Measurements from ENCODE around the gene CDH24. TPM values are rescaled to one million over a fixed set of nuclear protein-coding genes. Genes with fewer than 3 reads are reported as not detected.

Gene CDH24
- total and polyA plus RNA-seq, 2 of the 13 experiments (the other 11 are each of a cell fraction or from before 2014, with no cell fraction given) = 0.69 to 0.99 TPM

DNA sequence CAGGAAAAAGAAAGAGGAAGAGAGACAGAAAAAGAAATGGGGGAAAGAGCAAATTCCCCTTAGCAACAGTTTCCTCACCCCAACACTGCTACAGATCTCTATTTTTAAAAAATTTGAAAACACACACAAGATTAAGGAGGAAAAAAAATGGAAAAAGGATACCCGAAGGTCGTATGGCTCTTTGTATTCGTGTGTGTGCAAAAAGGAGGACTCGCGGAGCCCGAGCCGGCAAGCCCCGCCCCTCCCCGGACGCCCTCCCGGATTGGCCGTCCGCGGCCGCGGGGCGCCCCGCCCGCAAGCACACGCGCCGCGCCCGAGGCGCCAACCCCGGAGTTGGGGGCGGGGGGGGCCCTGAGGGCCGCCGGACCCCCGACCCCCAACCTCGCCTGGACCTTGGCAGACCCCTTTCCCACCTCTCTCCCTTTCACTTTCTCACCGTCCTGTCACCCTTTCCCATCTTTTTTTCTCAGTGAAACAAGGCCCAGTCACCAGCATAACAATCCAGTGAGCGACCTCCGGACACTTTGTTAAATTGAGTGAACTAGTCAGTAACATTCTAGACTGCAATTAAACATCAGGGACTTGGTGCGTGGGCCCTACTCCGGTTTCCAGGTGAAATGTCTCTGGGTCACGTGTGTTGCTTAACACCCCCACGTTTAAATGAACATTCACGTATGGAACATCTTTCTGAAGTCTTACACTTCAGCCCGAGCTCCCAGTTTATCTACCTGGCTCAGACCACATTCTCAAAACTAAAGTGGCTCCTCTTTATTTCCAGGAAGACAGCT lies 47.2 kb downstream of the CDH24 start, which contains the start of gene C14orf93 (continued):
- TF ChIP-seq, protein P1, sequence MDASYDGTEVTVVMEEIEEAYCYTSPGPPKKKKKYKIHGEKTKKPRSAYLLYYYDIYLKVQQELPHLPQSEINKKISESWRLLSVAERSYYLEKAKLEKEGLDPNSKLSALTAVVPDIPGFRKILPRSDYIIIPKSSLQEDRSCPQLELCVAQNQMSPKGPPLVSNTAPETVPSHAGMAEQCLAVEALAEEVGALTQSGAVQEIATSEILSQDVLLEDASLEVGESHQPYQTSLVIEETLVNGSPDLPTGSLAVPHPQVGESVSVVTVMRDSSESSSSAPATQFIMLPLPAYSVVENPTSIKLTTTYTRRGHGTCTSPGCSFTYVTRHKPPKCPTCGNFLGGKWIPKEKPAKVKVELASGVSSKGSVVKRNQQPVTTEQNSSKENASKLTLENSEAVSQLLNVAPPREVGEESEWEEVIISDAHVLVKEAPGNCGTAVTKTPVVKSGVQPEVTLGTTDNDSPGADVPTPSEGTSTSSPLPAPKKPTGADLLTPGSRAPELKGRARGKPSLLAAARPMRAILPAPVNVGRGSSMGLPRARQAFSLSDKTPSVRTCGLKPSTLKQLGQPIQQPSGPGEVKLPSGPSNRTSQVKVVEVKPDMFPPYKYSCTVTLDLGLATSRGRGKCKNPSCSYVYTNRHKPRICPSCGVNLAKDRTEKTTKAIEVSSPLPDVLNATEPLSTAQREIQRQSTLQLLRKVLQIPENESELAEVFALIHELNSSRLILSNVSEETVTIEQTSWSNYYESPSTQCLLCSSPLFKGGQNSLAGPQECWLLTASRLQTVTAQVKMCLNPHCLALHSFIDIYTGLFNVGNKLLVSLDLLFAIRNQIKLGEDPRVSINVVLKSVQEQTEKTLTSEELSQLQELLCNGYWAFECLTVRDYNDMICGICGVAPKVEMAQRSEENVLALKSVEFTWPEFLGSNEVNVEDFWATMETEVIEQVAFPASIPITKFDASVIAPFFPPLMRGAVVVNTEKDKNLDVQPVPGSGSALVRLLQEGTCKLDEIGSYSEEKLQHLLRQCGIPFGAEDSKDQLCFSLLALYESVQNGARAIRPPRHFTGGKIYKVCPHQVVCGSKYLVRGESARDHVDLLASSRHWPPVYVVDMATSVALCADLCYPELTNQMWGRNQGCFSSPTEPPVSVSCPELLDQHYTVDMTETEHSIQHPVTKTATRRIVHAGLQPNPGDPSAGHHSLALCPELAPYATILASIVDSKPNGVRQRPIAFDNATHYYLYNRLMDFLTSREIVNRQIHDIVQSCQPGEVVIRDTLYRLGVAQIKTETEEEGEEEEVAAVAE (CRISPR knock-in tag; IDR thresholded peaks at IDR 0.05; ENCODE audit: borderline replicate concordance) = no peak; the same call in 1 of the 2 replicates
- TF ChIP-seq DNMT3B (CRISPR knock-in tag; conservative IDR thresholded peaks at IDR 0.05) (0 out of 2 replicates have a peak, but pooled peaks have one; percentile 13), NFE2 (CRISPR knock-in tag; IDR thresholded peaks at IDR 0.05) (no peak), ZSCAN30 (CRISPR knock-in tag; IDR thresholded peaks at IDR 0.05) (no peak), ZNF550 (CRISPR knock-in tag; IDR thresholded peaks at IDR 0.05; ENCODE audit: borderline replicate concordance) (no peak), KLF6 (CRISPR knock-in tag; IDR thresholded peaks at IDR 0.05) (no peak), ZNF891 (CRISPR knock-in tag; IDR thresholded peaks at IDR 0.05) (no peak), KDM5B (CRISPR knock-in tag; IDR thresholded peaks at IDR 0.05; ENCODE audit: borderline replicate concordance) (peak; percentile 84), ZNF335 (CRISPR knock-in tag; IDR thresholded peaks at IDR 0.05) (no peak), ZNF451 (CRISPR knock-in tag; IDR thresholded peaks at IDR 0.05) (peak; percentile 24; the same call in 1 of the 2 replicates), SRSF9 (IDR thresholded peaks at IDR 0.05; ENCODE audit: borderline replicate concordance, insufficient read depth, low read depth, low read length, poor library complexity, severe bottlenecking) (no peak), ZBTB38 (CRISPR knock-in tag; IDR thresholded peaks at IDR 0.05) (peak; percentile 69; the same call in 1 of the 2 replicates), ZNF10 (CRISPR knock-in tag; IDR thresholded peaks at IDR 0.05; ENCODE audit: borderline replicate concordance, low read depth) (no peak), ZNF672 (CRISPR knock-in tag; IDR thresholded peaks at IDR 0.05) (no peak)
- TF ChIP-seq, protein P2, sequence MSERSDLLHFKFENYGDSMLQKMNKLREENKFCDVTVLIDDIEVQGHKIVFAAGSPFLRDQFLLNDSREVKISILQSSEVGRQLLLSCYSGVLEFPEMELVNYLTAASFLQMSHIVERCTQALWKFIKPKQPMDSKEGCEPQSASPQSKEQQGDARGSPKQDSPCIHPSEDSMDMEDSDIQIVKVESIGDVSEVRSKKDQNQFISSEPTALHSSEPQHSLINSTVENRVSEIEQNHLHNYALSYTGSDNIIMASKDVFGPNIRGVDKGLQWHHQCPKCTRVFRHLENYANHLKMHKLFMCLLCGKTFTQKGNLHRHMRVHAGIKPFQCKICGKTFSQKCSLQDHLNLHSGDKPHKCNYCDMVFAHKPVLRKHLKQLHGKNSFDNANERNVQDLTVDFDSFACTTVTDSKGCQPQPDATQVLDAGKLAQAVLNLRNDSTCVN (CRISPR knock-in tag; IDR thresholded peaks at IDR 0.05; ENCODE audit: borderline replicate concordance) = 0 out of 2 replicates have a peak, but pooled peaks have one; percentile 60
- TF ChIP-seq, protein P3, sequence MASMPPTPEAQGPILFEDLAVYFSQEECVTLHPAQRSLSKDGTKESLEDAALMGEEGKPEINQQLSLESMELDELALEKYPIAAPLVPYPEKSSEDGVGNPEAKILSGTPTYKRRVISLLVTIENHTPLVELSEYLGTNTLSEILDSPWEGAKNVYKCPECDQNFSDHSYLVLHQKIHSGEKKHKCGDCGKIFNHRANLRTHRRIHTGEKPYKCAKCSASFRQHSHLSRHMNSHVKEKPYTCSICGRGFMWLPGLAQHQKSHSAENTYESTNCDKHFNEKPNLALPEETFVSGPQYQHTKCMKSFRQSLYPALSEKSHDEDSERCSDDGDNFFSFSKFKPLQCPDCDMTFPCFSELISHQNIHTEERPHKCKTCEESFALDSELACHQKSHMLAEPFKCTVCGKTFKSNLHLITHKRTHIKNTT (CRISPR knock-in tag; IDR thresholded peaks at IDR 0.05) = no peak
- TF ChIP-seq, protein P4, sequence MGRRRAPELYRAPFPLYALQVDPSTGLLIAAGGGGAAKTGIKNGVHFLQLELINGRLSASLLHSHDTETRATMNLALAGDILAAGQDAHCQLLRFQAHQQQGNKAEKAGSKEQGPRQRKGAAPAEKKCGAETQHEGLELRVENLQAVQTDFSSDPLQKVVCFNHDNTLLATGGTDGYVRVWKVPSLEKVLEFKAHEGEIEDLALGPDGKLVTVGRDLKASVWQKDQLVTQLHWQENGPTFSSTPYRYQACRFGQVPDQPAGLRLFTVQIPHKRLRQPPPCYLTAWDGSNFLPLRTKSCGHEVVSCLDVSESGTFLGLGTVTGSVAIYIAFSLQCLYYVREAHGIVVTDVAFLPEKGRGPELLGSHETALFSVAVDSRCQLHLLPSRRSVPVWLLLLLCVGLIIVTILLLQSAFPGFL (CRISPR knock-in tag; IDR thresholded peaks at IDR 0.05) = no peak
- TF ChIP-seq, protein P5, sequence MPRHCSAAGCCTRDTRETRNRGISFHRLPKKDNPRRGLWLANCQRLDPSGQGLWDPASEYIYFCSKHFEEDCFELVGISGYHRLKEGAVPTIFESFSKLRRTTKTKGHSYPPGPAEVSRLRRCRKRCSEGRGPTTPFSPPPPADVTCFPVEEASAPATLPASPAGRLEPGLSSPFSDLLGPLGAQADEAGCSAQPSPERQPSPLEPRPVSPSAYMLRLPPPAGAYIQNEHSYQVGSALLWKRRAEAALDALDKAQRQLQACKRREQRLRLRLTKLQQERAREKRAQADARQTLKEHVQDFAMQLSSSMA (CRISPR knock-in tag; IDR thresholded peaks at IDR 0.05) = peak; percentile 76; the same call in 1 of the 2 replicates
